Measurements from ENCODE around the gene RCAN1. TPM values are rescaled to one million over a fixed set of nuclear protein-coding genes. Genes with fewer than 3 reads are reported as not detected.

The RCAN1 gene
- total RNA-seq, 6 donors from 2014 or later, result 24.7 to 36.2 (median 29.4) TPM

GRCh38 chr21:34552360-34553098 is 62.4 kb downstream of the RCAN1 start:
- Histone ChIP-seq H3K4me1 (no peaks in the 10 kb centered on the region), H3K9me3 (no peaks in the 10 kb centered on the region), H3K27me3 (no peaks in the 10 kb centered on the region), H3K36me3 (no peaks in the 10 kb centered on the region), H3K4me3 (no peak overlapping the region), H3K27ac (no peak overlapping the region)
- DNase-seq, result no peak
- no peak for ATAC-seq (ENCODE audit: low FRiP score in 2 of 2)
- TF ChIP-seq POLR2AphosphoS5 (IDR thresholded peaks at IDR 0.05) (no peak), POLR2A (IDR thresholded peaks at IDR 0.05) (no peak), EP300 (IDR thresholded peaks at IDR 0.05) (no peak)
- TF ChIP-seq, protein P1, sequence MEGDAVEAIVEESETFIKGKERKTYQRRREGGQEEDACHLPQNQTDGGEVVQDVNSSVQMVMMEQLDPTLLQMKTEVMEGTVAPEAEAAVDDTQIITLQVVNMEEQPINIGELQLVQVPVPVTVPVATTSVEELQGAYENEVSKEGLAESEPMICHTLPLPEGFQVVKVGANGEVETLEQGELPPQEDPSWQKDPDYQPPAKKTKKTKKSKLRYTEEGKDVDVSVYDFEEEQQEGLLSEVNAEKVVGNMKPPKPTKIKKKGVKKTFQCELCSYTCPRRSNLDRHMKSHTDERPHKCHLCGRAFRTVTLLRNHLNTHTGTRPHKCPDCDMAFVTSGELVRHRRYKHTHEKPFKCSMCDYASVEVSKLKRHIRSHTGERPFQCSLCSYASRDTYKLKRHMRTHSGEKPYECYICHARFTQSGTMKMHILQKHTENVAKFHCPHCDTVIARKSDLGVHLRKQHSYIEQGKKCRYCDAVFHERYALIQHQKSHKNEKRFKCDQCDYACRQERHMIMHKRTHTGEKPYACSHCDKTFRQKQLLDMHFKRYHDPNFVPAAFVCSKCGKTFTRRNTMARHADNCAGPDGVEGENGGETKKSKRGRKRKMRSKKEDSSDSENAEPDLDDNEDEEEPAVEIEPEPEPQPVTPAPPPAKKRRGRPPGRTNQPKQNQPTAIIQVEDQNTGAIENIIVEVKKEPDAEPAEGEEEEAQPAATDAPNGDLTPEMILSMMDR (IDR thresholded peaks at IDR 0.05), result no peak
- 81 to 92% methylated on average over 7 of the region's 7 CpGs for WGBS, 2 donors

- no peaks in the 10 kb centered on the region for H3K27me3 ChIP-seq
- no peaks in the 10 kb centered on the region for H3K36me3 ChIP-seq
- no peak for TF ChIP-seq POLR2A (IDR thresholded peaks at IDR 0.05)
- TF ChIP-seq, protein P1 (IDR thresholded peaks at IDR 0.05), result no peak
- TF ChIP-seq POLR2AphosphoS5 (IDR thresholded peaks at IDR 0.05), result no peak
- no peak for TF ChIP-seq EP300 (IDR thresholded peaks at IDR 0.05)
- H3K4me3 ChIP-seq, result no peak overlapping the region
- ATAC-seq (ENCODE audit: low FRiP score in 2 of 2) (no peak), DNase-seq (no peak)
- 74 to 98% methylated on average over 2 of the region's 2 CpGs for WGBS, 2 donors
- no peaks in the 10 kb centered on the region for H3K9me3 ChIP-seq
- H3K27ac ChIP-seq, result no peak overlapping the region
- H3K4me1 ChIP-seq, result peaks cover 13 to 19% (median 19%) of the 10 kb centered on the region in 4 donors
These were observed 64.6 kb downstream of the RCAN1 start for GRCh38 chr21:34550182-34550799.

DNA sequence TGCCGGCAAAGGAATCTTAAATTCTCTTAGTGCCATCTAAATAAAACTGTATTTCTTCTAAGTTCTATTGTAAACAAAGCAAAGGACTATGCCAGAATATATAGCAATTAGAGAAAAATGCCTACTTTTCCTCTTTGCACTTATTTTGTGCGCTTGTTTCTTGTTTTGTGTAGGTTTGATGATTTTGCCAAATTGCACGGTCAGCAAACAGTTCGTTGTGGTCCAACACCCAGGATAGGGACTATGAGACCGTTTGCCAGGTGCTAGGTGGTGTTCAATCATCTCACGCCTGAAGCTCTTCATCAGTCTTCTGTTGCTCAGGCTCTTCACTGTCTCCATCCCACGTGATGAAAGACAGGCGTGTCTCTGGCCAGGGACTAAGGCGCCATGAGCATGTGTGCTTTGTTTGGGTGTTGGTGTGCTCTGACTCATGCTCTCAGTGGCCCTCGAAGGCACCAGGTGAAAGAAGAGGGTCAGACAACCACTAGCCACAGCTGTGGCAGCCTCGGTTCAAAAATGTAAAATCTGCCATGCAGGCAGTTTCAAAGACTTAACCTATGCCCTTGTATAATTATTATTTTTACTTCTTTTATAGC is 66.0 kb downstream of the RCAN1 start:
- WGBS, 2 donors, result 88 to 89% methylated on average over 11 of the region's 11 CpGs

GRCh38 chr21:34546542-34546941 is 68.4 kb downstream of the RCAN1 start:
- no peaks in the 10 kb centered on the region for H3K36me3 ChIP-seq
- no peak for DNase-seq
- TF ChIP-seq, protein P1 (IDR thresholded peaks at IDR 0.05), result no peak
- TF ChIP-seq EP300 (IDR thresholded peaks at IDR 0.05), result no peak
- TF ChIP-seq POLR2AphosphoS5 (IDR thresholded peaks at IDR 0.05), result peak in 1 of 2 donors; percentile 18
- no peak for TF ChIP-seq POLR2A (IDR thresholded peaks at IDR 0.05)
- H3K4me1 ChIP-seq, result peaks cover 21 to 37% (median 31%) of the 10 kb centered on the region in 4 donors
- peak overlapping the region in 3 of 4 donors; percentile 80 to 82 (median 80) for H3K27ac ChIP-seq
- no peaks in the 10 kb centered on the region for H3K9me3 ChIP-seq
- 58 to 66% methylated on average over 6 of the region's 6 CpGs for WGBS, 2 donors
- ATAC-seq (ENCODE audit: low FRiP score in 2 of 2), result no peak
- no peaks in the 10 kb centered on the region for H3K27me3 ChIP-seq
- no peak overlapping the region for H3K4me3 ChIP-seq

More for the DNA sequence above, 66.0 kb downstream of the RCAN1 start:
- no peaks in the 10 kb centered on the region for H3K27me3 ChIP-seq
- DNase-seq, result no peak
- peaks cover 21 to 31% (median 29%) of the 10 kb centered on the region in 4 donors for H3K4me1 ChIP-seq
- no peaks in the 10 kb centered on the region for H3K9me3 ChIP-seq
- TF ChIP-seq POLR2AphosphoS5 (IDR thresholded peaks at IDR 0.05) (no peak), POLR2A (IDR thresholded peaks at IDR 0.05) (no peak), EP300 (IDR thresholded peaks at IDR 0.05) (no peak)
- TF ChIP-seq, protein P1 (IDR thresholded peaks at IDR 0.05), result no peak
- H3K4me3 ChIP-seq, result no peak overlapping the region
- no peak for ATAC-seq (ENCODE audit: low FRiP score in 2 of 2)
- H3K27ac ChIP-seq, result no peak overlapping the region
- H3K36me3 ChIP-seq, result no peaks in the 10 kb centered on the region
